Stimulated activated CD8-positive, alpha-beta memory T cell treated with anti-CD3 and anti-CD28 coated beads, Interleukin-7, amount 100 ng/mL, for 24 hours (primary cell): ENCODE measurements around the gene NELL2.
"Not testable (repeated sequence)": the region's sequence is repeated elsewhere in the genome, so short reads cannot be mapped to it uniquely, and the experiment has no call there.

ENCODE experiments used
- DNase-seq: peaks from one replicate; pipeline ENCODE4 v3.0.0-alpha.2; 2020; ENCODE audit warnings: low read depth

NELL2 gene

DNA sequence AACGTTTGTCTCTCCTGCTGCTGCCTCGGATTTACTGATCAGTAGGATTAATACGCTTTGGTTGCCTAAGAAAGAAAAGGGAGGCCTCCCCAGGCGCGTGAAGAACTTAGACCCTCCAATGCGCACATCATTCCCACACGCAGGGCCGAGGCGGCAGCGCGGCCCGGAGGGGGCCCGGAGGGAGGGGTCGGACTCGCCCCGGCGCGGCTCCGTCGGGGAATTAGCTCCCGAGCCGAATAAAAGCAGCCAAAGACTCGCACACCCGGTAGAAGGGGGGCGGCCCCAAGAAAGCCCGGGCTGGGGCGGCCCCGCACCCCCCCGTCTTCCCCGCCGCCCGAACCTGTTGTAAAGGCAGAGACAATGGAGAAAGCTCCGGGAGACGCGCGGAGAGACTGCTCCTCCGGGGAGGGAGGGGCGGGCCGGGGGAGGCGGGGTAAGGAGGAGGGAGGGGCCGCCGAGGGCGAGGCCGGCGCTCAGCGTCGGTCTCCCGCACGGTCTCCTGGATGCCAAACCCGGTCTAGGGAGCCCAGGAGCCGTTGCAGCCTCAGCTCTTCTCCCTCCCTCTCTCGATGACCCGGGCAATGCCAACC lies at the start of gene NELL2:
NELL2 (minus strand) TSS at position 362 of the 590 bp plus-strand sequence. CDS start 446 bp downstream, outside the sequence.
- peak; percentile 46 for DNase-seq

GRCh38 chr12:44921736-44922135 lies 45.6 kb upstream of the NELL2 start:
- no peak for DNase-seq

GRCh38 chr12:44917141-44917540 lies 41.0 kb upstream of the NELL2 start:
- DNase-seq: no peak

DNA sequence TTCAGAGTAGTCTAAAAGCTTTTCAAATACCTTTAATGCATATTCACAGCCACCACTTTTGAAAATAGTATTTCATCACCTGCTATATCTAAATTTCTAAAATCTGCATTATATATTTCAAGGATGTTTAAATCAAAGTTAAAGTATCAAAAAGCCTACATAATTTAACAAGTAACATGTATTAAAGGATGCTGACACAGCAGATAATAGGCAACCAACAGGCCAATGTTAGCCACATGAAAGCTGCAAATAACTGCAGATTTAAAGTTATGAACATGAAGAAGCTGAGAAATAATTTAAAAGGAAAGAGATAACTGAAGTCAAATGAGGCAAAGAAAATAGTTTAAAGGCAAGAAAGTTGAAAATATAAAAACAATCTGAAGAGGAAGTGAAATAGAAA lies 39.8 kb upstream of the NELL2 start:
- no peak for DNase-seq

- no peak for DNase-seq
These were observed 28.2 kb upstream of the NELL2 start for GRCh38 chr12:44904321-44904720.

DNA sequence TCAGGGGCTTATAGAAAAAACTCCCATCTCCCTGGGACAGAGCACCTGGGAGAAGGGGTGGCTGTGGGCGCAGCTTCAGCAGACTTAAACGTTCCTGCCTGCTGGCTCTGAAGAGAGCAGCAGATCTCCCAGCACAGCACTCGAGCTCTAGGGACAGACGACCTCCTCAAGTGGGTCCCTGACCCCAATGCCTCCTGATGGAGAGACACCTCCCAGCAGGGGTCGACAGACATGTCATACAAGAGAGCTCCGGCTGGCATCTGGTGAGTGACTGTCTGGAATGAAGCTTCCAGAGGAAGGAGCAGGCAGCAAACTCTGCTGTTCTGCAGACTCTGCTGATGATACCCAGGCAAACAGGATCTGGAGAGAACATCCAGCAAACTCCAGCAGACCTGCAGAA lies 22.0 kb upstream of the NELL2 start:
- DNase-seq: not testable (repeated sequence)

GRCh38 chr12:44889926-44890325 lies 13.8 kb upstream of the NELL2 start:
- DNase-seq: no peak

GRCh38 chr12:44889162-44889561 lies 13.0 kb upstream of the NELL2 start:
- no peak for DNase-seq

- DNase-seq: no peak
These were observed 9.8 kb upstream of the NELL2 start for GRCh38 chr12:44885902-44886301.

GRCh38 chr12:44881197-44881596 lies 5.1 kb upstream of the NELL2 start:
- no peak for DNase-seq

GRCh38 chr12:44876544-44877410 lies 662 bp upstream of the NELL2 start:
- DNase-seq: no peak

GRCh38 chr12:44875417-44875953 lies 630 bp downstream of the NELL2 start:
- no peak for DNase-seq

DNA sequence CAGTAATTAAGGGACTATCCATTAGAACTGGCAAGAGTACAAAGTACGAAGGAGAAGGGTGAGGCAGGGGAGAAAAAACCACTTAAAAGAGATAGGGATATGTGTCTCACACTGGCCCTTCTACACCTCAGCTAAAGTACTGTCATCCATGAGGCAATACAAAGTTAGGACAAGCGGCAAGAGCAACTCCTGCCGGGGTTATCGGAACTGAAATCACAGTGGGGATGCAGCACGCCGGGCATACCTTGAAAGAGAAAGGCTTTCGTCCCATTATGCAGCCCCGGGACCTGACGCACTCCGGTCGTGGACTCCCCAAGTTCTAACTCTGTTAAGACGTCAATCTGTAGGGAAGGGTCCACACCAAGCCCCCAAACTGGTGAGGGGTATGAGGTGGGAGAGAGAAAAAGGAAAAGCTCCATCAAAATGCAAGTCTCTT lies 1.1 kb downstream of the NELL2 start:
- no peak for DNase-seq

DNA sequence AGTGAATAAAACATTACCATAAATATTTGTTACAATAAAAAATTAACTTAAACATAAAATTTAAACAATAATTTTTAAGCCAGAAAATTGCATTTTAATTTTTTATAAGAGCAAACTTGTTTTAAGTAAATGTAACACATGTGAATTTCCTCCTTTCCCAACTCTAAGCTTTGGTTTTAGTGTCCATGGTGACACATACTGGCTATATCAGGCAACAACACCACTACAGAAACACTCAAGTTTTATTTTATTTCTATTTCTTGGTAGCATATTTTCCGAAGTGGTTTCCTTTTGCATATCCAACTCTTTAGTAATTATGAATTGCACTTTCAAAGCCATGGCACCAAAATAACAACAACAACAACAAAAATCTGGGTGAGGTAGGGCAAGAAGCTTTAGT lies 2.2 kb downstream of the NELL2 start:
- DNase-seq: no peak

GRCh38 chr12:44869503-44869902 lies 6.6 kb downstream of the NELL2 start:
- no peak for DNase-seq

DNA sequence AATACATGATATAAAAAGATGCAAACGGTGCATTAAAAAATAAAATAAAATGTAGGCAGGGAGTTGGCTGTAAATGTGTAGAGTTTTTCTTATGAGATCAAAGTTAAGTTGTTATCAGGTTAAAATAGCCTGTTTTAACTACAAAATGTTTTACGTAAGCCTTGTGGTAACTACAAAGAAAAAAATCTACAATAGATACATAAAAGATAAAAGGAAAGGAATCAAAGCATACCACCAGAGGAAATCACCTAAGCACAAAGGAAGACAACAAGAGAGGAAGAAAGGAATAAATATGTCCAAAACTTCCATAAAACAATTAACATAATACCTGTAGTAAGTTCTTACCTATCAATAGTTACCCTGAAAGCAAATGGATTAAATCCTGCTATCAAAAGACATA lies 12.2 kb downstream of the NELL2 start:
- no peak for DNase-seq

GRCh38 chr12:44859998-44860689 lies 16.0 kb downstream of the NELL2 start:
- no peak for DNase-seq

DNA sequence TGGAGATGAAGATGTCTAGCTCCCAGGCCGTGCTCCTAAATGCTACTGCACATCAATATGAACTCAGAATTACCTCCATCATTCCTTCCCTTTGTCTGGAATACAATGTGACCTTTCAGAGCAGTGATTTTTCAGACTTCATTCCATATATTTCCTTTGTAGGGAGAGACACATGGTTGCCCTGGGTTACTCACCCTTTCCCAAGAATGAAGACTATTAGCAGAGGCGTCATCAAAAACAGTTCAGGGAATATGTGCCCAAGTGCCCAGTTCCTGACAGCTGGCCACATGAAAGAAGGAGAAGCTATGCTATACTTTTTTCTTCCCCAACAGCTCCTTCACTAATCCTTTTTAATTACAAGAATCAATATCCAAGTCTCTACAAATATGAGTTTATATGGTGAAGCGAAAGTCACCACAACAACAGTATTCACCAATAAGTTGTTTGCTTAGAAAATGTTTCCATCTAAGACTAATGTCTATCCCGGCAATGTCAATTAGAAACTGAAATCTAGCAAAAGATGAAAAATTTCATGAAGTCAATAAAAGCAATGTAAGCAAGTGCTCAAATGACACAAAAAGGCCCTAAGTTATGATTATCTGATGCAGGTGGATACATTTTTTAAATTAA lies 17.8 kb downstream of the NELL2 start:
- DNase-seq: no peak

GRCh38 chr12:44852483-44852882 lies 23.6 kb downstream of the NELL2 start:
- DNase-seq: no peak

DNA sequence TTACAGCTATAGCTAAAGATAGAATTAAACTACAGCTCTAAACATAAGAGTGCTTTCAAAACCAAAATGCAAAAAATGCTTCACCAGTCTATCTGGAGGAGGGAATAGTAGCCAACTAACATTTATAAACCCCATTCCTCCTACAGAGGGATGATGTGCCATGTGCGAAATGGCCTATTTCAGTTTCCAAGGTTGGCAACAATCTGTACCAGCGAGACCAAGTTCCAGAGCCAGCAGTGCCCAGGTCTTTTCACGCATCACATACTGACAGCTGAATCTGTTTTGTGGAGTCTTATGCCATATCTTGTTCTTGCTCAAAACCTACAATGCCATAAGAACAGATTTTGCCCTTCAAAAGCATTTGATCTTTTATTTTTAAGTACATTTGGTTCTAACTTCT lies 24.5 kb downstream of the NELL2 start:
- DNase-seq: no peak

DNA sequence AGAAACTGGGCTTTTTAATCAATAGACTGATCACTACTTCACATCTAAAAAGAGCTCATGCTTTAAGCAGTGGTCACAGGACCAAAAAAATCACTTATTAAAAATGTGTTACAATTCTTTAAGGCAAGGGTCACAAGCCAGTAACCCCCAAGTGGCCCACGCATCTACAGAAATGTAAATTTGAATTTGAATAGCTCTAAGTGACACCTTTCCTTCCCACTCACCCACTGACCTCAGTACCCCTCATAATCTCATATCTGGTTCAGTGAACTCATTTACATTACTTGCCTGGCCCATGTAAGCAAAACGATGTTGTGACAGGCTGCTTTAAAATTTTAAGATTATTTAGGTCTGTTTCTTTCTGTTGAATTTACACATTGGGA lies 27.4 kb downstream of the NELL2 start:
- DNase-seq: no peak
